Ascending aorta (tissue), 2 donors: ENCODE results near the gene DEGS2. TPM values are rescaled to one million over a fixed set of nuclear protein-coding genes. Genes with fewer than 3 reads are reported as not detected.
"Not testable (repeated sequence)": the region's sequence is repeated elsewhere in the genome, so short reads cannot be mapped to it uniquely, and the experiment has no call there.

Source experiments
- DNase-seq, 2 donors: peaks; one replicate each; pipeline ENCODE4 v3.0.0-alpha.2; 2019; ENCODE audit warnings: low spot score in 2 of 2
- H3K27ac ChIP-seq, 2 donors: fragments of 200-600 bp; sonication (generic); one replicate each; pipeline ENCODE4 v1.5.1; 2016 to 2017; ENCODE audit warnings: mild to moderate bottlenecking in 1 of 2
- H3K27me3 ChIP-seq: fragments of 200-600 bp; sonication (generic); one replicate; pipeline ENCODE4 v1.5.1; 2017
- H3K36me3 ChIP-seq, 2 donors: fragments of 200-600 bp; sonication (generic); one replicate each; pipeline ENCODE4 v1.5.1; 2016
- H3K4me1 ChIP-seq, 2 donors: fragments of 200-600 bp; sonication (generic); one replicate each; pipeline ENCODE4 v1.5.1; 2016 to 2017; ENCODE audit warnings: mild to moderate bottlenecking in 1 of 2
- H3K4me3 ChIP-seq, 2 donors: fragments of 200-600 bp; sonication (generic); one replicate each; pipeline ENCODE4 v1.5.1; 2016 to 2017; ENCODE audit warnings: mild to moderate bottlenecking in 1 of 2
- H3K9me3 ChIP-seq, 2 donors: fragments of 200-600 bp; sonication (generic); one replicate each; pipeline ENCODE4 v1.5.1; 2016
- intact Hi-C: fragments of 100-400 bp; cut with DNase I; formaldehyde crosslinking; loops from one replicate; pipeline ENCODE4 v1.15.1; 2023
- total RNA-seq: library from RNA; depleted of rRNA; stranded (reverse); fragments of >200 nt; gene quantifications from one replicate; pipeline ENCODE4 v1.1.0, GENCODE V29; 2016
- TF ChIP-seq, protein P1 (sequence below), 3 experiments: fragments of 200-600 bp in 2 of 3; fragments of 450-650 bp in 1 of 3; sonication (generic) in 2 of 3; IDR thresholded peaks; one replicate each; pipeline ENCODE4 v1.5.1; 2016 to 2019; ENCODE audit warnings: antibody characterized with exemption in 3 of 3, mild to moderate bottlenecking in 1 of 3, moderate library complexity in 1 of 3

Gene DEGS2
- total RNA-seq, 1 donor from 2014 or later, result 1.6 TPM

GRCh38 chr14:100158566-100159093, 815 bp downstream of the DEGS2 start:
- DNase-seq, result no peak
- H3K27me3 ChIP-seq, result peaks cover 17% of the 10 kb centered on the region
- intact Hi-C loops, result no loop called here
- H3K4me1 ChIP-seq, result peaks cover 3 to 5% of the 10 kb centered on the region in 2 donors
- peaks cover 0 to 10% of the 10 kb centered on the region in 2 donors for H3K9me3 ChIP-seq
- no peaks in the 10 kb centered on the region for H3K36me3 ChIP-seq
- peak overlapping the region; percentile 42 to 43 for H3K4me3 ChIP-seq
- TF ChIP-seq, protein P1, sequence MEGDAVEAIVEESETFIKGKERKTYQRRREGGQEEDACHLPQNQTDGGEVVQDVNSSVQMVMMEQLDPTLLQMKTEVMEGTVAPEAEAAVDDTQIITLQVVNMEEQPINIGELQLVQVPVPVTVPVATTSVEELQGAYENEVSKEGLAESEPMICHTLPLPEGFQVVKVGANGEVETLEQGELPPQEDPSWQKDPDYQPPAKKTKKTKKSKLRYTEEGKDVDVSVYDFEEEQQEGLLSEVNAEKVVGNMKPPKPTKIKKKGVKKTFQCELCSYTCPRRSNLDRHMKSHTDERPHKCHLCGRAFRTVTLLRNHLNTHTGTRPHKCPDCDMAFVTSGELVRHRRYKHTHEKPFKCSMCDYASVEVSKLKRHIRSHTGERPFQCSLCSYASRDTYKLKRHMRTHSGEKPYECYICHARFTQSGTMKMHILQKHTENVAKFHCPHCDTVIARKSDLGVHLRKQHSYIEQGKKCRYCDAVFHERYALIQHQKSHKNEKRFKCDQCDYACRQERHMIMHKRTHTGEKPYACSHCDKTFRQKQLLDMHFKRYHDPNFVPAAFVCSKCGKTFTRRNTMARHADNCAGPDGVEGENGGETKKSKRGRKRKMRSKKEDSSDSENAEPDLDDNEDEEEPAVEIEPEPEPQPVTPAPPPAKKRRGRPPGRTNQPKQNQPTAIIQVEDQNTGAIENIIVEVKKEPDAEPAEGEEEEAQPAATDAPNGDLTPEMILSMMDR (IDR thresholded peaks at IDR 0.05), result no peak
- H3K27ac ChIP-seq, result no peak overlapping the region

DNA sequence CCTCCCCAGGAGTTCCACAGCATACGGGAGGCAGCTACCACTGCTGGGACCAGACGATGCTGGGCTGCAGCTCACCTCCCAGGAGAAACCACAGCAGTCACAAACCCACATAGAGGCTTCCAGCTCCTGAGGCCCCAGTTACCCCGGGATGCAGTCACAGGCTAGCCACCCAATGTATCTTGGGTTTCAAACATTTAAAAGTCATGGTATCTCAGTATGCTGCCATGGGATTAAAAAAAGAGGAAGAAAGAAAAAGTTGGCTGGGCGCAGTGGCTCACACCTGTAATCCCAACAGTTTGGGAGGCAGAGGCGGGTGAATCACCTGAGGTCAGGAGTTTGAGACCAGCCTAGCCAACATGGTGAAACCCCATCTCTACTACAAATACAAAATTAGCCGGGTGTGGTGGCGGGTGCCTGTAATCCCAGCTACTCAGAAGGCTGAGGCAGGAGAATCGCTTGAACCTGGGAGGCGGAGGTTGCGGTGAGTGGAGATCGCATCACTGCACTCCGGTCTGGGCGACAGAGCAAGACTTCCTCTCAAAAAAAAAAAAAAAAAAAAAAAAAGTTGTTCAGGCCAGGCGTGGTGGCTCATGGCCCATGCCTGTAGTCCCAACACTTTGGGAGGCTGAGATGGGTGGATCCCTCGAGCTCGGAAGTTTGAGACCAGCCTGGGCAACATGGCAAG, 1.8 kb downstream of the DEGS2 start:
- H3K36me3 ChIP-seq, H3K4me1 ChIP-seq, H3K27ac ChIP-seq, DNase-seq, H3K4me3 ChIP-seq, H3K9me3 ChIP-seq, intact Hi-C loops: not testable (repeated sequence)
- peaks cover 17% of the 10 kb centered on the region for H3K27me3 ChIP-seq

DNA sequence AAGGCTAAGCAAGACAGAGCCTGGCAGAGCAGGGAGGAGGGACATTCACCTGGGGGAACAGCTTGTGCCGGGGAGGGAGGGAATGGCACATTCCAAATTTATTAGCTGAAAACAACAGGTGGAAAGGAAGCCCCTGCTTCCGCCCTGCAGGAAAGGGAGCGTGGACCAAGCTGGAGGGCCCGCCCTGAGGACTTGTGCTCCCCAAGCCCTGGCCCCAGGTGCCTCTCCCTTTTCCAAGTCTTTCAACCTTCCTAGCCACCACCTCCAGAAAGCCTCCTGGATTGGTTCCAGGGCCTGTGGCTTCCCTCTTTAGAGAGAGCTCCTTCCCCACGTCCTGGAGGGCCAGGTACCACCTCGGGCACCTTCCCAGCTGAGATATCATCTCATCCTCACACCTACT, 2.7 kb downstream of the DEGS2 start:
- Histone ChIP-seq H3K4me1 (peaks cover 3 to 5% of the 10 kb centered on the region in 2 donors), H3K27me3 (peaks cover 17% of the 10 kb centered on the region), H3K9me3 (peaks cover 0 to 10% of the 10 kb centered on the region in 2 donors), H3K36me3 (no peaks in the 10 kb centered on the region), H3K27ac (no peak overlapping the region), H3K4me3 (no peak overlapping the region)
- intact Hi-C loops, result no loop called here
- DNase-seq, result no peak
- TF ChIP-seq, protein P1 (IDR thresholded peaks at IDR 0.05), result no peak

DNA sequence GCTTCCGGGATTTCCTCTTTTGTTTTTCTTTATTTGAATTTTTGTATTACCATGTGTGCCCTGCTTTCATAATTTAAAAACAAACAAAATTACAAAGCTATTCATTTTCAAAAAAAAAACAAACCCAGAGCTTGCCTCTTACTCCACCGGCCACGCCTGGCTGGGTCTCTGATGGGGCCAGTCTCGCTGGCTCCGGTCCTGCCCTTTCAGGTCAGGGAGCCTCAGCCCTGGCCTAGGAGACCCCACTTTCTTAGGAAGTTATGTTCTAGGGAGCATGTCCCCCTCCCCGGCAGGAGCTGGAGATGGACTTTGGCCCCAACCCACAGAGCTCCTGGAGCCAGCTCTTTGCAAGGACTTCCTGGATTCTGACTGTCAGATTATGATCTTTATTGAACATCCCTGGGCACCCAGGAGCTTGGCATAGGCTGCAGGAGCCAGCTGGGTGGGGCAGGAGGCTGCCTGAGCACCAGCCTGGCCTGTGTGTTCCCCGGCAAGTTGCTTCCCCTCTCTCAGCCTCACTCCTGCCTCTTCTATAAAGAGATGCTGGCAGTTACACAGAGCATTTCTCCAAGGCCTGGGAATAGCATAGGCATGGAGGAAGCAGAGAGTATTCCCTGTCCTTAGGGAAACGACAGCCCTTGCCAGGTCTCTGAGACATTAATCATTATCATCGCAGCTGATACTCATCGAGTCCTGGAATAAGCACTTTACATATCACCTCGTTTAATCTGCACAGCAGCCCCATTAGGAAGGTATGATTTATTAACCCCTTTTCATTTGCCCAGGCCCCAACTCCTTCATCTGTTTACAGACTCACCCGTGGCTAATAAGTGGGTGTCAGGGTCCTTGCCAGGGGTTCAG, 3.5 kb downstream of the DEGS2 start:
- Histone ChIP-seq H3K36me3 (no peaks in the 10 kb centered on the region), H3K27ac (no peak overlapping the region), H3K4me3 (no peak overlapping the region), H3K4me1 (peaks cover 3 to 5% of the 10 kb centered on the region in 2 donors), H3K9me3 (peaks cover 0 to 10% of the 10 kb centered on the region in 2 donors), H3K27me3 (peaks cover 17% of the 10 kb centered on the region)
- TF ChIP-seq, protein P1 (IDR thresholded peaks at IDR 0.05), result no peak
- intact Hi-C loops, result no loop called here
- no peak for DNase-seq

- no peak for DNase-seq
- Histone ChIP-seq H3K36me3 (no peaks in the 10 kb centered on the region), H3K4me3 (no peak overlapping the region), H3K4me1 (peaks cover 3 to 5% of the 10 kb centered on the region in 2 donors), H3K27ac (no peak overlapping the region), H3K27me3 (peaks cover 17% of the 10 kb centered on the region), H3K9me3 (peaks cover 0 to 10% of the 10 kb centered on the region in 2 donors)
- TF ChIP-seq, protein P1 (IDR thresholded peaks at IDR 0.05), result peak in 1 of 3 experiments; percentile 26
- intact Hi-C loops, result no loop called here
These were observed 4.3 kb downstream of the DEGS2 start for GRCh38 chr14:100155049-100155621.
